NCI-H1105 treated with DMSO at 0.1 percent for 48 hours (cell line): Measurements from ENCODE around the gene GPR55.

ENCODE experiments used
- DNase-seq: peaks from one replicate; lab custom pipeline; 2025; lab: John Stamatoyannopoulos, UW

Gene GPR55

GRCh38 chr2:230934231-230935129, 9.4 kb upstream of the GPR55 start:
- no peak for DNase-seq

DNA sequence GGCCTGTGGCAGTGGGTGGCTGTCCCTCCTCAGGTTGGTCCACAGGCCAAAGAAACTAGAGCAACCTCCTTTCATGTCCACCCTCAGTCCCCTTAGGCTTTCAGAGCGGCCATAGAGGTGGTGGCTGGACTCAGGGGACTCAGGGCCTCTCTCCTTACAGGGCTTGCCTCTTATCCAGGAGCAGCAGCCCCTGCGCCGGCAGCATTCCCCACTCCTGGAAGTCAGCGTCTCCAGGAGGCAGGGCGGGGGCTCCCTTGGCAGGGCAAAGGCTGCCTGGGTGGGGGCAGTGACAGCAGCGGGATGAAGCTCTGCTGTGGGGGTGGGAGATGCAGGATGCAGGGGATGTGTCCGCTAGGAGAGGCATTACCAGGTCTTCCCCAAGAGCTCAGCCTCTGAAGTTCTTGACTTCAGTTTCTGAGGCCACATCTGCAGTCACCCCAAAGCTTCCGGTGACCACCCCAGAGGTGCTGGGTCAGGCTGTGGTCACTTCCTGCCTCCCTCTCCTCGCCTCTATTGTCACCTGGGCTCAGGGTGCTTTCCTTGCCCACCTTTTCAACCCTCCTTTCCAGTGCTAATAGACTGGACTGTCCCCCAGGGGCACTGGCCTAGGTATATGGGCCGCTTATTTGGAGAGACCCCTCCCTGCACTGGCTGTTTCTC, 8.6 kb upstream of the GPR55 start:
- no peak for DNase-seq

GRCh38 chr2:230932556-230933511, 7.8 kb upstream of the GPR55 start:
- no peak for DNase-seq

GRCh38 chr2:230931556-230932231, 6.7 kb upstream of the GPR55 start:
- no peak for DNase-seq

- no peak for DNase-seq
Observed at GRCh38 chr2:230930928-230931555, 6.0 kb upstream of the GPR55 start.

- DNase-seq, result no peak
Observed at GRCh38 chr2:230930149-230930780, 5.2 kb upstream of the GPR55 start.

GRCh38 chr2:230929381-230930148, 4.5 kb upstream of the GPR55 start:
- DNase-seq, result no peak

DNA sequence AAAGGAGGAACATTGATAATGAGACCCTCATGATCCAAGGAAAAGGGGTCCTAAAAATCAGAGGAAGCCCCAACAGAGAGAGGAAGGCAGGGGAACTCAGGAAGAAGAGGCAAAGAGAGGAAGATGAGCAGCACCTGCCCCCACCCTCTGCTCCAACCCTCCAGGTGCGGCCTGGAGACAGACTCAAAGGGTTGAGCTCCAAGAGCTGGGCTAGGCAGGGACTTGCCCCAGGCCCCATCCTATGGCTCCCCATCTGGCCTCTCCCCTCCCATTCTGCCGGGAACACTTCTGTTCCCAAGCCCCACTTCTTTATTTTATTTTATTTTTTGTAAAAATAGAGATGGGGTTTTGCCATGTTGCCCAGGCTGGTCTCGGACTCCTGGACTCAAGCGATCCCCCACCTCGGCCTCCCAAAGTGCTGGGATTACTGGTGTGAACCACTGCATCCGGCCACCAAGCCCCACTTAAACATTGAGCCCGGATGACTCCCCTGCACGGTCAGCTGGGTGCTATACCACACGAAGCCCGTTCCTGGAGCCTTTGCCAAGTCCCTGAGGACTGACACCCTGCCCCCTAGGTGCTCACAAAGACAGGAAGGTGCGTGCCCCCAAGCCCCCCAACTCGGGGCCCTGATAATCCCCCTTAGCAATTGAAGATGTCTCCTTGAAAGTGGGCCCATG, 3.8 kb upstream of the GPR55 start:
- DNase-seq, result no peak

DNA sequence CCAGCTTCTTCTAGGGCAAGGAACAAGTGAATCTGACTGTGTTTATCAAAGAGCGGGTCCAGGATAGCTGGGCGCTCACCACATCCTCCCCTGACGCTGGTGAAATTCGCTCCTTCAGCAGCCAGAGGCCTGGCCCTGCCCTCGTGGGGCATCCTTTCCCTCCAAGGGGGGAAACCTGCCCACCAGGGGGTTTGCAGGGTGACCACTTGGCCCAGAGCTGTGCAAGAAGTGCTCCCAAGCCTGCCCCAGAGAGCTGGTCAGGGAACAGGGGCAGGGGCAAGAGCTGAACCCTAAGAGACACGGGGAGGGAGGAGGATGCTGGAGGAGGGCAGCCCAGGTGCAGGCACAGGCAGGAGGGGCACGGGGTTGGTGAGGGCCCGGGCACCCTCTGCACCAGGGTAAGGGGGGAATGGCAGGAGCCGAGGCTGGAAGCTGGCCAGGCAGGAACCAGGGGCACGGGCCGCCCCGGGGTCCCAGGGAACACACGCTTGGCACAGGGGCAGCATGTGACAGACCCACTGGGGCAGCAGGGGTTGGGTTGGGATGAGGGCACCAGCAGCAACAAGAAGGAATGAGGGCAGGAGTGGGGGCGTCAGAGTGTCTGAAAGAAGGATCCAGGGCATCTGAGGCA, 2.8 kb upstream of the GPR55 start:
- DNase-seq, result no peak

- no peak for DNase-seq
Observed at GRCh38 chr2:230925879-230926765, 1.1 kb upstream of the GPR55 start.

DNA sequence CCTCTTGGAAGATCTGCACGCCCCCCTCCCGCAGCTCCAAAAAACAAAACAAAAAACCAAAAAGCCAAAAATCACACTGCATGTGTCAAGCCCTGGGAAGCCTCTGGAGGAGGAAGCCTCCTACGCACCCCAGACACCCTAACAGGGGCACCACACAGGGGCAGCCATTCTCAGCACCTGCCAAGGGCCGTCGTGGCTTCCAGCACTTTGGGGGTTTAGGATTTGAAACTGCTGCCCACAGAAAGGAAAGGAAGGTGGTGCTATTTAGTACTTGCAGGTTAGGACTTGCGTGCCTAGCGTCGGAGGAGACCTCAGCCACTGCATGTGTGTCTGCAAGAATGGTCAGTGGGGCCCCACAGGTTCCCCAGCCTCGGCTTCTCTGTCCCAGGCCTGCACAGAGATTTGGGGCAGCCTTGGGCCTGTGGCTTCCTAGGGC, 419 bp upstream of the GPR55 start:
- no peak for DNase-seq

GRCh38 chr2:230924092-230924469, 961 bp downstream of the GPR55 start:
- DNase-seq, result no peak

- no peak for DNase-seq
Observed at GRCh38 chr2:230922951-230923717, 1.9 kb downstream of the GPR55 start.

- DNase-seq, result no peak
Observed at GRCh38 chr2:230921806-230922595, 3.0 kb downstream of the GPR55 start.

- no peak for DNase-seq
Observed at GRCh38 chr2:230920167-230920566, 4.9 kb downstream of the GPR55 start.

- DNase-seq, result no peak
Observed at GRCh38 chr2:230919681-230920080, 5.4 kb downstream of the GPR55 start.
